Stimulated activated CD4-positive, alpha-beta T cell treated with anti-CD3 and anti-CD28 coated beads, Interleukin-4, amount 100 ng/mL, for 1 hour (primary cell): ENCODE results near the gene RCE1.
"Not testable (repeated sequence)": the region's sequence is repeated elsewhere in the genome, so short reads cannot be mapped to it uniquely, and the experiment has no call there.

Experiments used
- DNase-seq: peaks from one replicate; pipeline ENCODE4 v3.0.0-alpha.2; 2020

The RCE1 gene, protein sequence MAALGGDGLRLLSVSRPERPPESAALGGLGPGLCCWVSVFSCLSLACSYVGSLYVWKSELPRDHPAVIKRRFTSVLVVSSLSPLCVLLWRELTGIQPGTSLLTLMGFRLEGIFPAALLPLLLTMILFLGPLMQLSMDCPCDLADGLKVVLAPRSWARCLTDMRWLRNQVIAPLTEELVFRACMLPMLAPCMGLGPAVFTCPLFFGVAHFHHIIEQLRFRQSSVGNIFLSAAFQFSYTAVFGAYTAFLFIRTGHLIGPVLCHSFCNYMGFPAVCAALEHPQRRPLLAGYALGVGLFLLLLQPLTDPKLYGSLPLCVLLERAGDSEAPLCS

DNA sequence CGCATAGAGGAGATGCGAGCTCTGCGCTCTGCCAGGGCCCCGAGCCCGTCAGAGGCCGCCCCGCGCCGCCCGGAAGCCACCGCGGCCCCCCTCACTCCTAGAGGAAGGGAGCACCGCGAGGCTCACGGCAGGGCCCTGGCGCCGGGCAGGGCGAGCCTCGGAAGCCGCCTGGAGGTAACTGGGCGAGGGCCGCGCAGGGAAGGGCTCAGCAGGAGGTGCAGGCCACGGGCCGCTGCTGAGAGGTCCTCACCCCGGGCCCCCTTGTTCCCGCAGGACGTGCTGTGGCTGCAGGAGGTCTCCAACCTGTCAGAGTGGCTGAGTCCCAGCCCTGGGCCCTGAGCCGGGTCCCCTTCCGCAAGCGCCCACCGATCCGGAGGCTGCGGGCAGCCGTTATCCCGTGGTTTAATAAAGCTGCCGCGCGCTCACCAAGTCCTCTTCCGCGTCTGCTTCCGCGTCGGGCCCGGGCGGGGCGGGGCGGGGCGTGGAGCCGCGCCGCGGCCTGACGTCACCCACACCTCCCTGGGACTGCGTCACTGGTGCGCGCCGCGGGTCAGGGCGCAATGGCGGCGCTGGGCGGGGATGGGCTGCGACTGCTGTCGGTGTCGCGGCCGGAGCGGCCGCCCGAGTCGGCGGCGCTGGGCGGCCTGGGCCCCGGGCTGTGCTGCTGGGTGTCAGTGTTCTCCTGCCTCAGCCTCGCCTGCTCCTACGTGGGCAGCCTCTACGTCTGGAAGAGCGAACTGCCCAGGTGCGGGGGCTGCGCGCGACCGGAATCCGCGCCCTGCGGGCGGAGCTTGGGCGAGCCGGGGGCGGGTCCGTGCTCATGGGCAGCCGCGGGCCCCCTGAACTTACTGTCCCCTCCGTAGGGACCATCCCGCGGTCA lies at the start of gene RCE1:
Gene RCE1 (plus strand): TSS at position 546 of the 880 bp plus-strand sequence. CDS start 15 bp downstream, at position 561.
- peak; percentile 90 for DNase-seq

DNA sequence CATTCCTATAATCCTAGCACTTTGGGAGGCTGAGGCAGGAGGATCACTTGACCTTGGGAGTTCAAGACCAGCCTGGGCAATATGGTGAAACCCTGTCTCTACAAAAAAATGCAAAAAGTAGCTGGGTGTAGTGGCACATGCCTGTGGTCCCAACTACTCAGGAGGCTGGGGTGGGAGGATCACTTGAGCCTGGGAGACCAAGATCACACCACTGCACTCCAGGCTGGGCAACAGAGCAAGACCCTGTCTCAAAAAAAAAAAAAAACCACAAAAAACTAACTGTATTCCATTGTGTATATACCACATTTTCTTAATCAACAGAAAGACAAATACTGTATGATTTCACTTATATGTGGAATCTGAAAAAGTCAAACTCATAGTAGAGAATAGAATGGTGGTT lies 43.4 kb upstream of the RCE1 start:
- not testable (repeated sequence) for DNase-seq

DNA sequence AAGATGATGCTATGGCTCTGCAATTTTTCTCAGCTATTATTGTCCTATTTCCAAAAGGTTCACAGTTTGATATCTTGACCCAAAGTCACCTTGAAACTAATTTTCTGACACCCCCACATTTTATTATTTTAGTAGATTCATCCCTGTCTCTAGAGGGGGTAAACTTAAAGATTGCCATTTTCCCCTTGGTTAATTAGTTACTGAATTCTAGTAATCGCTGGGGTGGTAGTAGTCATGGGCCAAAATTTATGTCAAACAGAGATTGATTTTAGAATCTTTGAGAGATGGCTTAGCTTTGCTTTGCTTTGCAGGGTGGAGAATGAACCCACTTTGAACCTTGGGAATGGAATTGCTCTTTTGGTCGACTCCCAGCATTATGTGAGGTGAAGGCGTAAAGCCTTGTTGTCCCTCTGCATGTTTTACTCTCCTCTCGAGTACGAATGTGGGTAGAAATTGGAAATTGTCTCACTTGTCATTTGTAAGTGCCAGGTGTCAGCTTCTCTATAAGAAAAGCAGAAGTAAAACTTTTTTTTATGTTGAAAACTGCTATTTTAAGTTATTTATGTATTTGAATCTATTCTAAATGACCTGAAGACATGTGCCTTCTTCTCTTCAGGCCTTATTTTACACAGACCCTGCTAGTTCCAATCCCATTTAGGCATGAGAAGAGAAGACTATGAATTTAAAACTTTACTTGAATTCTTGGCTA lies 42.4 kb upstream of the RCE1 start:
- no peak for DNase-seq

DNA sequence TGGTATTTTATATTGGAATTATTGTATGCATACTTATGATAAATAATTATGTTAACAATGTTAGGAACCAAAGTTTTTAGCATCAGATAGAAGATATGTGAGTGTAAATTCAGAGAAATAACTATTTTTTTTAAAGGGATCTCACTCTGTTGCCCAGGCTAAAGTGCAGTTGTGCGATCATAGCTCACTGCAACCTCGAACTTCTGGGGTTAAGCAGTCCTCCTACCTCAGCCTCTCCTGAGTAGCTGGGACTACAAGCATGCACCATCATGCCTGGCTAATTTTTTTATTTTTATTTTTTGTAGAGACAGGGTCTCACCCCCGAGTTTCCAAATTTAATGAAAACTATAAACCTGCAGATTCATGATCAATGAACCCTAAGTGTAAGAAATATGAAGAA lies 33.6 kb upstream of the RCE1 start:
- DNase-seq = no peak

DNA sequence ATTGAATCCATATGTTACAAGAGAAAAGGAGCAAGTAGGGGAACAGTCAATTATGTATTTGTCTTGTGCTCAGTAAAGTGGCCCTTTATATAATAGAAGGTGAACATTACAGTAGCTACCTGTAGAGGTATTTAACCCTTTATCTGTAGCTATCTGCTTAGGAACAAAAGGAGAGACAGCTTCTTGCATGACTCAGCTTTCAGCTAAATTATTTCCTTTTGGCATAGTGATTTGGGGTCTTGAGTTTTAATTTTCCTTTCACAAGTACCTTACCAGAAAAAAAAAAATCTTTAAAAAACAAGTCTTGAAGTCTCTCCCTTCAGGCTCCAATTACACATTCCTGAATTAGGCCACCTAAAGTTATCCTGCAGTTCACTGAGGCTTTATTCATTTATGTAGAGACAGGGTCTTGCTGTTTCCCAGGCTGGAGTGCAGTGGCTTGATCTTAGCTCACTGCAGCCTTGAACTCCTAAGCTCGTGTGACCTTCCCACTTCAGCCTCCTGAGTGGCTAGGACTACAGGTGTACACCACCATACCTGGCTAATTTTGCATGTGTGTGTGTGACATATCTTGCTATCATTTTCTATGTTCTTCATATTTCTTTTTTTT lies 32.6 kb upstream of the RCE1 start:
- DNase-seq = no peak

DNA sequence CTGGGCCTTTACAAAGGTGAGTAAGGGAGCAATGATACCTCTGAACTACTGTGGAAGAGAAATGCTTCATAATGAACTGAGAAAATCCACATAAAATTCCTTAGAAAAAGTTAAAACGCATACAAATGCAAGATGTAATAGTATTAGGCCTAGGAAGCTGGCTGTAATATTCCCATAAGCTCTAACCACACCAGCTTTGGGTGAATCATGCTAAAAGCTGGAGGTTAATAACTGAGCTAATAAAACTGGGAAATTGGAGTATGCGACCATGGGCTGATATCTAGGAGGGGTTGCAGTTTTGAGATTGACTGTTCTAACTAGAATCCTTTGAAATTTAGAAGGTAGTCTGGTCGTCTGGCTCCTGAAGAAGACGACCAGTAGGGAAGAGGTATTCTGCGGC lies 28.6 kb upstream of the RCE1 start:
- no peak for DNase-seq

DNA sequence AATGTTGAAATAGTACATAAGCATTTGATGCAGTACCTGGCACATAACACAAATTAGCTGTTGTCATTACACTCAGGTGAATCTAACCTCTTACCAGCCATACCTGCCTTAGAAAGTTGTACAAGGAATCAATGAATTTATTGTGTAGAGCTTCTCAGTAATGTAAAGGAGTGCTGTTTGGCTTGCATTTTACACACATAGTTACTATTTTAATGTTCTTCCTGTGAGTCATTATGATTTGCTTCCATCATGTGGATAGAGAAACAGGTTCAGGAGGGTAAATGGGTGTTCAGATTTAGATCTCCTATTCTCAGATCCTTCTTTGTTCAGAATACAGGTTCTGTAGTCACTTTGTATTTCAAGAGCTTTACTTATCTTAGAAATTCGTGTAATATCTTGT lies 27.6 kb upstream of the RCE1 start:
- DNase-seq = no peak

DNA sequence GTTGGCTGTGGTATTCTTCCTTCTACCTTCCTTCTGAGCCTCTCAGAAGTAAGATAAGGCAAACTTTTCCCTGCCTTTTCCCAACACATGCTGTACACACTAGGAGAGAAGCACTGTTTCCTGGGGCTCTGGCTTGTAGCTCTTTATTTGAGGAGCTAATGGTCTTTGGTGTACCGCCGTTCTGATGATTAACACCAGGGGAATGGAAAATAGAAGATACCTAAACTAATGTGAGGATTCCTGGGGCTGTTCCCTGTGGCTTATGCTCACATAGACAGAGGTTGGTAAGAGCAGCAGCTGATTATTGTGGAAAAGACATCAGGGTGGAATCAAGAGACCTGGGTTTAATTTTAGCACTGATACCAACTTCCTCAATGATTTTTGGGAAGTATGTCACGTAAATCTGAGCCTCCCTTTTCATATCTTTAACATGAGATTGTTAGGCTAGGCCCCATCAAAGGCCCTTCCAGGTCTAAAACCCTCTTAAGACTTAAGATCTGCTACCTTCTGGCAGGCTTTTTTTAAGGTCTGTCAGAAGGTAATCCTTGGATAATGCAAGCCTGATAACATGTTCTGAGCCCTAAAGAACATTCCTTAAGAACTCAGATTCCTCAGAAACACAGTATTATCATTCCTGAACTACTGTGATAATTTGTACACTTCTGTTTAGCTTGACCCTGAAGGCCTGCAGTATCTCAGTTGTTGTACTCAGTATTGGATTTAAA lies 24.8 kb upstream of the RCE1 start:
- no peak for DNase-seq

DNA sequence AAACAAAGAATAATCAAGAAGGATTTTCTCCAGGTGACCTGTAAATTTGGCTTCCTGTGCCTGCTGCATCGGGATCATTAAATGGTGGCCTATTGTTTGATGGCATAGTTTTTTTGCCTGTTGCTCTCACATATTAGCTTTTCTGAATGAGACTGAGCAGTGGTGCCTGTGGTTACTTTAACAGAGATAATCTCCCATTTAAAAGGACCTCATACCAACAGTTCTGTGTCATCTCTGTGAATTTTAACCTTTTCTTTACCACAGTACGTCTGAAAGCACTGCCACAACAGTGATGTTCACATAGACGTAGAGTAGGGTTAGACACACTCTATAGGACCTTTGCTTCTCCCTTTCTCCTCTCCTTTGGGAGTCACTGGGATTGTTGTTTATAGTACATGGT lies 22.9 kb upstream of the RCE1 start:
- DNase-seq = no peak

DNA sequence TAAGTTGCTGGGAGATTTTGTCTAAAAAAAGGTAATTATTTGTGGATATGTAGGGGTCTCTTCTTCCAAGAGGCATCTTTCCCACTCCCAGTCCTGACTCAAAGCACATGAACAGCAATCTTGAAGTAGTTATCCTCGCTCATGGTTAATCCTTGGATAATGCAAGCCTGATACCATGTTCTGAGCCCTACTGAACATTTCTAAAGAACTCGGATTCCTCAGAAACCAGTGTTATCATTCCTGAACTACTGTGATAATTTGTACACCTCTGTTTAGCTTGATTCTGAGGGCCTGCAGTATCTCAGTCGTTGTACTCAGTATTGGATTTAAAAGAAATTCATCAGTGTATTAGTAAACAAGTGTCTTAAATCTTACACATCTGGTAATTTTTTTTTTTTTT lies 22.3 kb upstream of the RCE1 start:
- DNase-seq = no peak

DNA sequence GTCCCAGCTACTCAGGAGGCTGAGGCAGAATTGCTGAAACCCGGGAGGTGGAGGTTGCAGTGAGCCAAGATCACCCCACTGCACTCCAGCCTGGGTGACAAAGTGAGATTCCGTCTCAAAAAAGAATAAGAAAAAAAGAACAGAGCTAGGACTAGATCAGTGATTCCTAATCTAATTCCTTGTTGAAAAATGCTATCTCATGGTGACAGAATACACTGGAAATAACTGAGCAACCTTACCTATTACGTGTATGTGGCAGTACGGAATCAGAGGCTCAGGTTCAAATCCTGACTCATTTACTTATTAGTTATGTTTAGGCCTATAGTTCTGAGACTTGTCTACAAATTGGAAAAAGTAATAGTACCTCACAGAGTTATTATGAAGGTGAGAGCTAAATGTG lies 19.5 kb upstream of the RCE1 start:
- no peak for DNase-seq

DNA sequence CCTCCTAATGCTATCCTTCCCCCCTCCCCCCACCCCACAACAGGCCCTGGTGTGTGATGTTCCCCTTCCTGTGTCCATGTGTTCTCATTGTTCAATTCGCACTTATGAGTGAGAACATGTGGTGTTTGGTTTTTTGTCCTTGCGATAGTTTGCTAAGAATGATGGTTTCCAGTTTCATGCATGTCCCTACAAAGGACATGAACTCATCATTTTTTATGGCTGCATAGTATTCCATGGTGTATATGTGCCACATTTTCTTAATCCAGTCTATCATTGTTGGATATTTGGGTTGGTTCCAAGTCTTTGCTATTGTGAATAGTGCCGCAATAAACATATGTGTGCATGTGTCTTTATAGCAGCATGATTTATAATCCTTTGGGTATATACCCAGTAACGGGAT lies 18.7 kb upstream of the RCE1 start:
- DNase-seq = not testable (repeated sequence)

DNA sequence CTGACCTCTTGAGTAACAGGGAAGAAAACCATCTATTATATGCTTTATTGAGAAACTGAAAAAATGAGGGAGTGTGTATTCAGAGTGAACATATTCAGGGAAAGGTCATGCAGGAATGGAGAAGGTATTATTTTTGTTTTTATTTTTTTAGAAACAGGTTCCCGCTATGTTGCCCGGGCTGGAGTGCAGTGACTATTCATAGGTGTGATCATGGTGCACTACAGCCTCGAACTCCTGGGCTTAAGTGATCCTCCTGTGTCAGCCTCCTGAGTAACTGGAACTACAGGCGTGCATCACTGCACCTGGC lies 8.7 kb upstream of the RCE1 start:
- DNase-seq = no peak

DNA sequence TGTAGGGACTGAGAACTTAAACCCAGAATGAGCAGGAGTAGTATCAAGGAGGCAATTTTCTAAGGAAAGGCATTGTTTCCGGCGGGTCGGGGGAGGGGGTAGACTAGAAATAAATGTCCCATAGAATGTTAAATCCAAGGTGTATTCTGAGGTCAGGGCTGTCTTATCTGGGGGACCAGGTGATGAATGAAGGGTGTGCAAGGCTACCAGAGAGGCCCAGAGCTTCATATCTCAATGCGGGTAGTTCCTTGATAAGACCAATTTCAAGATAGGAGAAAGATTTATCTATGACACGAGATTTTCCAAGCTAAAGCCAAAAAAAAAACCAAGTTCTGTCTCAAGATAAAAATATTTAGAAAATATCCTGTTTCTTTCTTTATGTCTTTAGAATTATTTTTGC lies 8.3 kb upstream of the RCE1 start:
- no peak for DNase-seq

DNA sequence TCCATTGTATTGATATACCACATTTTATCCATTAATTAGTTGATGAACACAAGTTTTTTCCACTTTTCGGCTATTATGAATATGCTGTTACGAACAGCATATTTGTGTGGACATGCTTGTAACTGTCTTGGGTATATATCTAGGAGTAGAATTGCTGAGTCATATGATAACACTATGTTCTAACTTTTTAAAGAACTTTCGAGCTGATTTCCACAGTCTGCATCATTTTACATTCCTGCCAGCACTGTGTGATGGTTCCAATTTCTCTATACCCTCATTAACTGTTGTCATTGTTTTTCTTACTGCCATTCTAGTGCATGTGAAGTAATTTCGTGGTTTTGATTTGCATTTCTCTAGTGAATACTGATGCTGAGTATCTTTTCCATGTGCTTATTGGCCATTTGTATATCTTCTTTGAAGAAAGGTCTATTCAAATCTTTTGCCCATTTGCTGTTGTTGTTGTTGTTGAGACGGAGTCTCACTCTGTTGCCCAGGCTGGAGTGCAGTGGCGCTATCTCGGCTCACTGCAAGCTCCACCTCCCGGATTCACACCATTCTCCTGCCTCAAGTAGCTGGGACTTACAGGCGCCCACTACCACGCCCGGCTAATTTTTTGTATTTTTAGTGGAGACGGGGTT lies 7.4 kb upstream of the RCE1 start:
- no peak for DNase-seq

DNA sequence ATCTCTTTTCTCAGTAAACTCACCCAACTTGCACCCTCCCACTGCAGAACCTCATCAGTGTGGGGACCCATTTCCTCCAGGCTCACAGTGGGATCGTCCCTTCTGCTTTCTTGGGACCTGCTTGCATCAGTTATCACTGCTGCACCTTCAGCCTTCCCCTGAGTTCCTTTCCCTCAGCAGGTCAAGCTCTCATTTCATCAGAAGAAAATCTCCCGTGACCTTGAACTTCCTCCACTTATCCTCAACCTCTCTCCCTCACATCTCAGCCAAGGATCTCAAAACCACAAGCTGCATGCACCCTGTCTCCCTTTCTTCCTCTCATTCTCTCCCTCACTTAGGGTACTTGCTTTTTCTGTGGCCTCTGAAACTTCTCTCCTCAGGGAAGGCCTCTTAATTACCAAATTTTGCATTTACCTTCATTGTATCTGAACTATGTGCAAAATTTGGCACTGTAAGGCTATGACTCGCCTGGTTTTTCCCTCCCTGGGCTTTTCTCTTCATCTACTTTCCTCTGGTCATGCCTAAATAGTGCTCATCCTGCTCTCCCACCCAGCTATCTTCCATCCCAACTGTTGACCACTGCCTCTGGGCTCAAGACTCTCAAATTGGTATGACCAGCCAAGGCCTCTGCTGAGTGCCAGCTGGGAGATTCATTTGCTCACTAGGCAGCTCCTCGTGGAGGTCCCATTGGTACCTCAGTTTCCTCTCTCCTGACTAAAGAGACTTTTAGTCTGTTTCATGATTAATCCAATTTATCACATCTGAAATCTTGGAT lies 2.7 kb upstream of the RCE1 start:
- no peak for DNase-seq

DNA sequence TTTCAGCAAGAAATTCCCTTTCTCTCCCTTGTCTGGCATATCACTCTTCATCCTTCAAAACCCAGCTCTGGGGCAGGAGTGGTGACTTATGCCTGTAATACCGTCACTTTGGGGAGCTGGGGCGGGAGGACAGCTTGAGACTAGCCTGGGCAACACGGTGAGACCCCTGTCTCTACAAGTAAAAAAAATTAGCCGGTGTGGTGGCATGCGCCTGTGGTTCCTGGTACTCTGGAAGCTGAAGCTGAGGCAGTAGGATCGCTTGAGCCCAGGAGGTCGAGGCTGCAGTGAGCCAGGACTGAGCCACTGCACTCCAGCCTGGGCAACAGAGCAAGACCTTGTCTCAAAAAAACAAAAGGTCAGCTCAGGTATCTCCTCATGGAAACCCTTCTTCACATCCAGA lies 1.4 kb upstream of the RCE1 start:
- DNase-seq = no peak

DNA sequence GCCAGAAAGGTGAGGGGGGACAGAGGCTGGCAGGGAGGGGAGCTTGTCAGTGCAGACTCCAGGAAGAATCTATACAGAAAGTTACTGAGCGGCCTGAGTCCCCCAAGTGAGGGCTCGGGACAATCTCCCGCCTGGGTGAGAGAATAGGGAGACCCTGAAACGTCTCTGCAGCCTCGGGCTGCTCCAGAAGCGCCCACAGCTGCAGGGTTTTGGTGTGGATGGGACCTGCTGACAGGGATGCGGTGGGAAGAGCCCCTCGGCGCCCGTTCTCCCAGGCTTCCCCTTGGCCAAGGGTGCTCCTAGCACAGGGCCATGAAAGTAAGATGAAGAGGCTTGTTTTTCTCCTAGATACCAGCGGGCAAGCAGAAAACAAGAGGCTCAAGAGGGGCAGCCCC lies 743 bp upstream of the RCE1 start:
- DNase-seq = no peak

DNA sequence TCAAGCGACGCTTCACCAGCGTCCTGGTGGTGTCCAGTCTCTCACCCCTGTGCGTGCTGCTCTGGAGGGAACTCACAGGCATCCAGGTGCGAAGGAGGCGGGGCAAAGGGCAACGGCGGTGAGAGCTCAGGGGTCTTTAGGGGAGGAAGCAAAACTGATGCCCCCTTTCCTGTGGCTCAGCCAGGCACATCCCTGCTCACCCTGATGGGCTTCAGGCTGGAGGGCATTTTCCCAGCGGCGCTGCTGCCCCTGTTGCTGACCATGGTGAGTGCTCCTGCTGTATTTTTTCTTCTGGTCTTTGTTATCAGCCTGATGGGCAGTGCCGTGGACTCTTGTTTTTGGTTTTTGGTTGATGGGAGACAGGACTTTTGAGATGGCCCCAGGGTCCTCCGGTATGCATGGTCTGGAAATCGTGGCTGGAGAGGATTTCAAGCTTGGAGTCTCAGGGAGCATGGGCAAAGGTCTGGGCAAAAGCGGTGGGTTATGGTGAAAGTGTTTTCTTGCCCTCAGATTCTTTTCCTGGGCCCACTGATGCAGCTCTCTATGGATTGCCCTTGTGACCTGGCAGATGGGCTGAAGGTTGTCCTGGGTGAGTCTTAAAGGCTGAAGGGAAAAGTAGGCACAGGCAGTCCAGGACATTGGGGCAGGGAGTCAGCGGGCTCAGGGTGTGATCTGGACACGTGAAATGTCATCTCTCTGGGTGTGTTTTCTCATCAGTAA lies 695 bp downstream of the RCE1 start:
- no peak for DNase-seq

DNA sequence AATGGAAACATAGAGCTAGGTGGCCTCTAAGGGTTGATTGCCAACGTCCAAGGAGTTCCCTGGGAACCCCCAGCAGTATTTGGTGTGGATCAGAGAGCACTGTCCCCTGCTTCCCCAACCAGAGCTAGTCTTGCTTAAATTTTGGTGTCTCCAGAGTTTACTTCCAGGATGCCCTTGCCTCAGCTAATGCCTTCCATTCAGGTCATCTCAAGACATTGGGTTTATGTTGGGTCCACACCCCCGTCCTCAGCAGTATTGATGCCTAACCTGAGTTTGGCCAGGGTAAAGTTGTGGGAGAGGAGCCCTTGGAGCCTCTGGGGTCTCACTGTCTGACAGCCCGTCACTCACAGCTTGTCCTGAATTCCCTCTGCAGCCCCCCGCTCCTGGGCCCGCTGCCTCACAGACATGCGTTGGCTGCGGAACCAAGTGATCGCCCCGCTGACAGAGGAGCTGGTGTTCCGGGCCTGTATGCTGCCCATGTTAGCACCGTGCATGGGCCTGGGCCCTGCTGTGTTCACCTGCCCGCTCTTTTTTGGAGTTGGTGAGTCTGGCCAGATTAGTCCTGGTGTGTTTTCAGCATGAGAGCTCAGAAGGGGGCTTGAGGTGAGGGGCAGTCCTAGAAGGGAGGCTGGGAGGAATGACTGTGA lies 1.4 kb downstream of the RCE1 start:
- no peak for DNase-seq
